T-helper 1 cell (primary cell): ENCODE data around the gene TOMM34.

Experiments
- DNase-seq, 5 donors: peaks; one replicate each; pipeline ENCODE4 v3.0.0-alpha.2; 2012 to 2020

TOMM34 gene

DNA sequence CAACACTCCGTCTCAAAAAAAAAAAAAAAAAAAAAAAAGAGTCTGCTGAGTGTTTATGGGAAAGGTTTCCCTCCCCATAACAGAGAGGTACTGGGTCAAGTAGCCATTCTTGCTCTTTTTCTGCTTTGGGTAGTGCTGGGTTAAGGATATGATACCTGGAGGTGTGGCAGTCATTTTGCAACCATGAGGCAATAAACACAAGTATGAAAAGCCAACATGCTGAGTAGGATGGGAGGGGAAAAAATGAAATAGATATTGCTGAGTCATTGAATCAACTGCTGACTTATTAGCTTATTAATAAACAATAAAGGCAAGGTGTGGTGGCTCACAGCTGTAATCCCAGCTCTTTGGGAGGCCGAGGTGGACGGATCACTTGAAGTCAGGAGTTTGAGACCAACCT is 2.3 kb upstream of the TOMM34 start:
- DNase-seq = no peak

DNA sequence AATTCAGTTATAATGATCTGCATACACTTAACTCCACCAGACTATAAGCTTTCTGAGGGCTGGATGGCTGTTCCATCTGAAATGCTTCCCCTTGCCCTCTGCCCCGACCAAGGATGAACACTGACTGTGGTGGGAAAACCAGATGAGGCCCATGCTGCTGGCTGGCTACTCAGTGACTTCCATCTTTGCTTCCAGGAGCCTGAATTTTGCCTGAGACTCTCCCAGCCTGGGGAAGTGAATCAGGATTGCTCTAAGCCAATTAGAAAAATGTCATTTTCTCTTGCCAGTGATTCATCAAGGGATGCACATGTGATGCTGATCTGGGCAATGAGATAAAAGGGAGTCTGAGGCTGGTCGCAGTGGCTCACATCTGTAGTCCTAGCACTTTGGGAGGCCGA is 1.7 kb upstream of the TOMM34 start:
- DNase-seq = no peak

DNA sequence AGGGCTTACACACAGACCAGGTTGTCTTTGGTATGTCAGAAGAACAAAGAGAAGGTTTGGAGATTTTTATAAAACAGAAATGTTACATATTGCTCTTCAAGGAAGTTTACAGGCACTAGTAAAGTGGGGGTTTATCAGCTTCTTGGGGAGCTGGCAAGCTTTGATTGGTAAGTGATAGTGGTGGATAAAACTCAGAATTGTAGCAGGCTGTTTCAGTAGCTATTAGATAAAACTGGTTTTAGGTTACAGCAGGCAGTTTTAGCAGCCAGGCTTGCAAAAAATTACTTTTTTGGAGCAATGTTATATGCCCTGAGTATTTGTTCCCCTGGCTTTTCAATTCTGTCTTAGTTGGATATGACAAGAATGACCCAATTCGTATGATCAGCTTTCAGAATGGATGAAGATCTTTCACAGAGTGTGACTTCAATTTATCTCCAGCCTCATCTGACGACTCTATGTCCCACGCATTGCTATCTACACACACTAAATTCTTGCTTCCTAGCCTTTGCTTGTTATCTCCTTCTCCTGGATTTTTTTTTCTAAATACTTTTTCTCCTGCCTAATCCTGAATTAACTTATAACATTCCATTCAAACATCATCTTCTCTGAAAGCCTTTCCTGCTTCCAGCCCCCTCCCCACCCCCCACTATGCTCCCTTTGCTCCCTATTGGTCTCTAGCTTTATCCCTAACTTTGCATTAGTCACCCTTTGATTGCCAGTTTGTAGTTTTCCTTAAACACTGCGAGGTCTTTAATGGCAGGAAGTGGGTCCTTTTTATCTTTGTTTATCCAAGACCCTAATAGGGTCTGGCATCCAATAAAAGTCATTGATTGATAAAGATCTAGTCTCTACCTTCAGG is 1.0 kb upstream of the TOMM34 start:
- DNase-seq = no peak

DNA sequence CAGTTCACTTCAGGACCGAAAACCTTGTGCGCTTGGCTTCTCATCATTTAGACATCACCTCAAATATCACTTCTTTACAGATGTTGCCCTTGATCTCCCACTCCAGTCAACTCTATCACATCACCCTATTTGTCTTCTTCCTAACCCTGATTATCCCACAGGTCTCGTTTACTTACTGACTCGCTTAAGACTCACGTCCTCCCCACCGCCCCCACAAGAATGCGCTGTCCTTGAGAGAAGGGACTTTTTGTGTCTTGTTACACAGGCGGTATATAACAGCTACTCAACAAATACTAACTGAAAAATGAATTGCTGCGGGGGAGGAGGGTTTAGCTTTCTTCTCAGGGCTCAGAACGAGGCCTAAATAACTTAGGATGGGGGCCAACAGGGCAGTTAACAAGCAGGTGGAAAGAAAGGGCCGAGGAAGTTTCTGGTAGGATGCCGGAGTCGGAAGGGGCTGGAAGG is 527 bp downstream of the TOMM34 start:
- DNase-seq = peak in 4 of 5 donors; percentile 28 to 50 (median 40)

DNA sequence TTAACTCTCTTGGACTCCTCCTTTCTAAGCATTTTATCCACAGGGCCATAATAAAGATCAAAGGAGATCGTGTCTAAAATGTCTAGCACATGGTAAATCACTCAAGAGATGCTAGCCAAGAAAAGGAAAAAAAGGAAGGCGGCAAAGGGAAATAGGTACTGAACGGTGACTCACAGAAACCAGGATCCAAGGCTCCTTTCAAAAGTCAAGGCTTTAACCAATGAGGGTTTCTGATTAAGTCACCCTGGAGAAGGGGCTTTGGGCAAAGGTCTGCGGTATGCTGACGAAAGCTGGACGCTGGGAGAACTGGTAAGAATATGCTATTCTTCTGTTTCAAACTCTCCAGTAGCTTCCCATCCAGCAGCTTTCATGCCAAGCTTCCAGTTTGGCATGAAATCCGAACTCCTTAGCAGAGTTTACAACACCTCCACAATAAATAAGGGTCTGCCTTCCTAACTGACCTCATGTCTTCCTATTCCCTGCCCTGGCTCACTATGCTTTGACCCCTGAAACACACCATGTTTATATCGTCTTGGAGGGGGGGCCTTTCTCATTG is 1.0 kb downstream of the TOMM34 start:
- no peak for DNase-seq

DNA sequence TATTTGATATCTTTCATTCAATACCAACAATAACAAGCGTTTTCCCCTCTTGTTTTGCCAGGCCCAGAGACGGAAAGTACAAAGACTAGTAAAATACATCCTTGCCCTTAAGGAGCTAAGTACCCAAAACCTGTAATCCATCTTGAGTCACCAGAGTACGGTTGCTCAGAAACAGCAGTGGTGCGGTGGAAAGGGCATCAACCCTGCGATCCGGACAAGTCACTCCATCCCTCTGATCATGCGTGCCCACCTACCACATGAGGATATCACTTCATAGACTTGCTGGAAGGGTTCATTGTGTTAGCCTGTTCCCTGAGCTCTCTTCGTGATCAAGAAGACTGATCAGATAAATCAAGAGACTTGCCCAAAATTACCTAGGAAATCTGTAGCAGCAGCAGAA is 1.9 kb downstream of the TOMM34 start:
- no peak for DNase-seq

DNA sequence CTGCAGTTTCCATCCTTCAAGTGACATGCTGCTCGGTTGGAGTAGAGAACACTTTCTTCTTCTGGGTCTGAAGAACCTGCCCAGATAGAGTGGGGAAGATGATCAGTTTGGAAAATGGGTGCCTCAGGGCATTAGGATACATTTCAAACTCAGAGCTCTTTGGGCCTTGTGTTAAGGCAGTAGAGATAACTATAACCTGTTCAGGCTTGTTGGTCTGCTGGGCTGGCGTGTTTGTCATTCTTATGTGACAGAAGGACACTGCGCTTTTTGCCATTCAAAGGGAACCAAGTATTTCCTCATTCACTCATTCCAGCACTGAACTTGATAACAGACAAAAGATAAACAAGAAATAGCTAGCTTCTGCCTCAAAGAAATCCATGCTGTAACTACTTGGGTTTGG is 3.8 kb downstream of the TOMM34 start:
- DNase-seq = no peak

DNA sequence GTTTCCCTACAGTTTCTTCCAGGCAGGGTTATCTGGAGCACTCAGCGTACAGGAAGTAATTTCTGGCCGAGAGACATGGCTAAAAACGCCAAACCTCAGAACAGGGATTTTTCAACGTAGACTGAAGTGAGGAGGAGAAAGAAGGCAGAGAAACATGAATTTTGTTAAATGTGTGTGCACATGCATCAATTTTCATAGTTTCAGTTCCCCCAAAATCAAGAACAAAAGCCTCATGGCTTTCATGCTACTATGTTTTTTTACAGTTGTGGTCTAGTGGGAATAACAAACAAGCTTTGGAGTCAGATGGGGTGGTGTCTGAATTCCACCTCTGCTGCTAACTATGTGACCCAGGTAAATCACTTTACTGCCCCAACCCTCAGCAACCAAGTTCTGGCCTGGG is 4.9 kb downstream of the TOMM34 start:
- DNase-seq = no peak

DNA sequence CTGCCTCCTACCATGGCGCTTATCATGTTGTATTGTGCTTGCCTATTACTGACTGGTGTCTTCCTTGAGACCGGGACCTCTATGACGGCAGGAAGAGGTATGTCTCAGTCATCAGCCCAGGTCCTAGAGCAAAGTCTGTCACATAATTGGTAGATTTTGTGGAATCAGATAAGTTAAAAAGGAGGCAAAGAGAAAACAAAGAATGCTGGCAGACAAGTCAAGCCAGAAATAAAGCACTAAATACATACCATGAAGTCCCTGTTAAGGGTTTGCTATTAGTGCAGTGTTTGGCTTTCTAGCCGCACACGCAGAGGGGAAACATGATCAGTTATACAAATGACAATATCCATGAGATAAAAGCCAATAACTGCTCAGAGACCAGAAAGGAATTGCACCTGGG is 6.0 kb downstream of the TOMM34 start:
- DNase-seq = no peak

DNA sequence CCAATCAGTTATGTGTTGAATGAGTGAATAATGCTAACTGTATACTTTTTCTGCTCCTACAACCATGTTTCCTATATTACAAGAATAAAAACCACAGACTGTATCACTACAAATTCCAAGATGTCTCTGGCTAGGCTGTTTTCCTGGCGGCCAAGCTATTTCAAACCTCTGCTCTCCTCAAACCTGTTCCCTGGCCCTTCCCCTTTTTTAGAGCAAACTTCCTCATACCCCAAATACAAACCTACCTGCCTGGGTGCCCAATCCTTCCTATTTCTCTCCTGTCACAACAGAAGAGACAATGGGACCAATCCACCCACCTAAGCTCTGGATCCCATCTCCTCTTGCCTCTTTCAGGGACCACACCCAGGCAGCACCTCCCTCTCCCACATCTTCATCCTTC is 7.5 kb downstream of the TOMM34 start:
- DNase-seq = no peak

DNA sequence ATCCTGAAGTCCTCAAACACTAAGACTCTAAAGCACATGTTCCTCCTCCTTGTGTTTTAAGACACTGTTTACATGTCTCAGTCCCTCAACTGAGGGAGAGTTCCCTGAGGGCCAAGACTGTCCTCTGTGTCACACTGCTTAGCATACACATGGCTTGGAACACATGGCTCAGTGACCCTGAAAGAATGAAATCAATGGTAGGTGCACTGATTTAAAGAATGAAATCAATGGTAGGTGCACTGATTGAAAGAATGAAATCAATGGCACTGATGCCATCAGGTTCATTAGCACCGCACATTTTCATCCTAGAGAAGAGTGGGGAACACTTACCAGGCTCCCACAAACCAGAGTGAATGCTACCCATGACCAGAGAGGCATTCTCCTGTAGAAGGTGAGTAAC is 9.8 kb downstream of the TOMM34 start:
- DNase-seq = no peak

DNA sequence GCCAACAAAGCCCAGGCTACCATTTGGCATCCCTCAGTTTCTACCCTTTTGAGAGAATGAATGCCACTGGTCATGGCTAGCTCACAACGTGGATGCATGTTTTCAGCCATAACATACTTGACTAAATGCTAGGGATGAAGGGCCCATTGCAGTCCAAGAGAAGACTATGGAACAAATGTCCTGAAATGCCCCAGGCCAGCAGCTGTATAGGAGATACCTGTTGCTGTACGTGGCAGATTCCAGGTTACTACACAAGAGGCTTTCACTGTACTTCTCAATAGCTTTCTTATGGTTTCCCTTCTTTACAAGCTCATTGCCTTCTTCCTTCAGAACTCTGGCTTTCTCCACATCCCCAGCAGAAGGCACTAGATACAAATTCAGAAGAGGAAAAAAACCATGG is 11.7 kb downstream of the TOMM34 start:
- no peak for DNase-seq

DNA sequence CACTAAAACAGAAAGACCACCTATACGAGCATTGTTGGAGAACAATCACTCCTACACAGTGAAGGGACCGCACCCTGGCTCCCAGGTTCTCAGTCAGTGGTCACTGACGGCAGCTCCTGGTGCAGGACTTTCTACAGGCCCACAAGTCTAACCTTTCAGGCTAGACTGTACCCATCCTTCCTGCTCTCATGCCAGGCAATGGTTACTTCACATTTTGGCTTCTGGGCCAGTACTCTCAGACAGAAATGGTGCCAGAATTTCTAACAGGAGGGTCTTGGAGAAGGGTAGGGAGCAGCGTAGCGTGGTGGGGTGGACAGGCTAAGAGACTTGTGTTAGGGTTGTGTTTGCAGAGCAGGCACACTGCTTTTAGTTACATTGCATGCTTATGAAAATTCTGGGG is 12.1 kb downstream of the TOMM34 start:
- no peak for DNase-seq

DNA sequence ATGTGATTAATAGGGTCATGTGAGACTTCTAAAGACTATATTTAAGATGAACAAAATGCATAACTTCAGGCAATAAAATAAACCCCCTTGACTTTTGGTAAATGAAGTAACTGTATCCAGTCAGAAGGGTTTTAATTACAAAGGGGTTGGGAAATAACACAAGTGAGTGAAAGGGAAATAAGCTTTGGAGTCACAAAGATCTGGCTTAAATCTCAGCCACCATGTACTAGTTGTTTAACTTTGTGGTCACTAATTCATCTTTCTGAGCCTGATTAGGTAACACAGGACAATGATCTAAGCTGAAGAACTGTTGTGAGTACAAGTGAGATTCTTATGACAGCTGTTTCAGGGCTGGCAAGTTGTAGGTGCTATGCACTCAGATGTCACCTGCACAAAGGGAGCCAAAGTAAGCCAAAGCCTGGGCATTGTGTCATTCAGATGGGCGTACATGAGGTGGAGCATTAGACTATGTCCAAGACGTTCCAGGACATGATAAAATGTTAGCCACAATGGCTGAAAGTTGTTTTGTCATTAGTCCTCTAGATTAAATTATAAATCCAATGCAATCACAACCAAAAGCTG is 13.8 kb downstream of the TOMM34 start:
- DNase-seq = no peak

DNA sequence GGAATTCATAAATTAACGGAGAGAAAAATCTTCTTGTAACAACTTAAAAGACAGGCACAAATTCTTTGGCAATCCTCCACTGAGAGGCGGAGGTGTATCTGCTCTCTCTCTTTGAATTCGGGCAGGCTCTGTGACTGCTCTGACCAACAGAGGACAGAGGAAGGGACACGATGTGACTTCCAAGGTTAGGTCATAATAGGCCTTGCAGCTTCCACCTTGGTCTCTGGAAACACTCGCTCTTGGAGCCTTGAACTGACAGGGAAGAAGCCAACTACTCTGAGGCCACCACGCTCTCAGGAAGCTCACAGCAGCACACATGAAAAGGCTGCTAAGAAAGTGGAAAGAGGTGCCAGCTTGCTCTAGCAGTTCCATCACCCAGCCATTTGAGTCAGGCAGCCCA is 14.9 kb downstream of the TOMM34 start:
- DNase-seq = no peak

DNA sequence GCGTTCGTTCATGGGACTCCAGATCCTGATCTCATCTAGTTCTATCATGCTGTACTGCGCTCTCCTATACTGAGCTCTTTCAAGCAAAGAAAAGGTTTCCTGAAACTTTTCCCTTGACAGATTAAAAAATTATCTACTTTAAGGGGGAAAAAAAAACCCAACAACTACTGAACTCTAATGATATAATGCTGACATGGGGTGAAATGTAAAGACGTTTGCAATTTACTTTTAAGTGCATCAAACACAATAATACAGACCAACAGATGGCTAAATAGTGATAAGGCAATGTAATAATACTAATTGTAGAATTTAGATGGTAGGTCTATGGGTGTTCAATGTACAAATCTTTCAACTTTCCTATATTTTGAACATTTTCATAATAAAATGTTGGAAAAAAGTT is 16.4 kb downstream of the TOMM34 start:
- no peak for DNase-seq

DNA sequence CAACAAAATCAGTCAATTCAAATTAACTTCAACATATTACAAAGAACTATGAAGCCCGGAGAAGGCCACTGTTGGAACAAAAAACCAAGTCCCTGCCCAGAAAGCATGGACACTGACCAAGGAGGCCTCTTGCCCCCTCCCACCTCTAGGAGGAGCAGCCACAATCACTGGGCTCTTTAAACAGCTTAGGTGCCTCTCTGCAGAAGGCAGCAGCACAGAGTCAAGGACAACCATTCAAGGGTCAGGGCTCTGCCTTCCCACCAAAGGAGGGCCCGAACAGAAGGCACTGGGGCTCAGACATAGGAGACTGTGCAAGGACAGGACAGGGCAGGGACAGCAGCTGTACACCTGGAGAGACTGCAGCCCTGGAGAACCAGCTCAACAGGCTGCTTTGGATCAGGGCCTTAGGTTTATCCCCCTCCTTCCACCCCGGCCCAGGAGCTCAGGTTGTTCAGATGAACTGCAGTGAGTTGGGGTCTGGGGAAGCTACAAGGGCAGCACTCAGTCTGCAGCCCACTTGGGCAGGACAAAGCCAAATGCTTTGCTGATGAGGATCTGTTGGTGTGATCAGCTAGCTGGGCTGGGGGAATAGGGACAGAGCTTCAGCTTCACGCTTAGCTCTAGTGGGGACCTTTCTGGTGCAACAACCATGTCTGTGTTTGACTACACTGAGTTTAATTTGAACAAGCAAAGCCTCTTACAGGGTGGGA is 17.8 kb downstream of the TOMM34 start:
- DNase-seq = no peak

DNA sequence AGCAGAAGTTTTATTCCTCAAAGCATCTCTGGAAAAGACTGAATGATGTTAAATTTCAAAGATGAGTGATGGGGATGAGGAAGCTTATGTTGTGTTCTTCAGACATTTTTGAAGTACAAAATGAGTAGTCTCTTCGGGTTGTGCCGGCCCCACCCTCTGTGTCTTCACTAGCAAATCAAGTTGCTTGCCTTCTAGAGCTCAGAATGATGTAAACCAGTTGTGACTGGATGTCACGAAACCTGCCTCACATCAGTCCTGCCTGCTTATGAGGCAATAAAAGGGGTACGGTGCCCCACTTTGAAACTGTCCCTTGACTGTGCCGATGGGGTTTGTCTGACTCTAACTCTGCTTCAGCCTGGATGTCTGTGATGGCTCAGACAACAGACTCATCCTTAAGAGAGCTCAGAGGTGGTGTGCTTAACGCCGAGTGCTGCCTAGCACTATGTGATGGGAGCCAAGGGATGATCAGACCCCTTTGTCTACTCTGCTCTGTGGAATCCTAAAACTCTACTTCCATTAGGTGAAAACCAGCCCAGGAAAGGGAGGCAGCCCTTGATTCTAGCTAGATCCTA is 19.0 kb downstream of the TOMM34 start:
- no peak for DNase-seq

DNA sequence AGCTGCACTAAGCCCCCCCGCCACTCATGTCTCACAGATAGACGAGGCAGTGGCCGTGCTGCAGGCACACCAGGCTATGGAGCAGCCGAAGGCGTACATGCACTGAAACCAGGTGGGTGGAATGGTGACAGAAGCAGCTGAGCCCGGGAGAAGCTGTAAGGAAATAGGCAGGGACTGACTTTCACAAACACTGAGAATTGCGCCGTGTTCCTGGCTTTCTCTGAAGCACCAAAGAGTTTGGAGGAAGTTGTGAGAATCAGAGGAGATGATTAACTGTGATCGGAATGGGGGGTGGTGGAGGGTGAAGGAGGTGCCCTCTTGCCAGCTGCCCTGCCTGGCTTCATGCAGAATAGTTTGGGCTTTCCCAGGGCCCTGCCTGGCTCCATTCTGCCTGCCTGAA is 21.6 kb downstream of the TOMM34 start:
- DNase-seq = no peak

DNA sequence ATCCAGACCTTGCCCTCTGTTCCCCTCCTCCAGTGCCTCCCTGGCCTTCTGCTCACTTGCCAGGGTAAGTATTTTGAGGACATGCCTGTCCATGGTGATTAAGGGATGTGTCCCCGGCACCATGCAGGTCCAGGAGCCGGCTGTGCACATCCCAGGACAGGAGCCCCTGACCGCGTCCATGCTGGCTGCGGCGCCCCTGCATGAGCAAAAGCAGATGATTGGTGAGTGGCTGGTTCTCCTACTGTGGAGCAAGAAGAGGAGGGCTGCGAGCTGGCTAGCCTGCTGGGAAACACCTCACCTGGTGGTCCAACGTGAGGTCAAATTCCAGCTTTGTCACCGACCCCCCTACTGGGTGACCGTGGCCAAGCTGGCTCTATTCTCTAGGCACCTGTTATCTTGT is 23.7 kb downstream of the TOMM34 start:
- DNase-seq = no peak

DNA sequence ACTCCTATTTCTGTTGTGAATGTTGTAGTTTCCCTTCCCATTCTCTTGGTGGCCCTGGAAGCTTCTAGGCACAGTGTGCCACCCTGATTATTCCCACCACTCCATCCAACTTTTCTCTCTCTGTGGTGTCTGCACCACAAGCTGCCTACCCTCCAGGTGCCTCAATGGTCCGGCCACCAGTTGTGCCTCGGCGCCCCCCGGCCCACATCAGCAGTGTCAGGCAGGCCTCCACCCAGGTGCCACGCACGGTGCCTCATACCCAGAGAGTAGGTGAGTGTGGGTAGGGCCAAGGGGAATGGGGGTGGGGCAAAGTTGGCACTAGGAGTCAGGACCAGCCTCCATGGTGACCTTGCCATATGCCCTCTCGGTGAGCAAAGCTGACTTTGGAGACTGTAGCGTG is 27.3 kb downstream of the TOMM34 start:
- no peak for DNase-seq

DNA sequence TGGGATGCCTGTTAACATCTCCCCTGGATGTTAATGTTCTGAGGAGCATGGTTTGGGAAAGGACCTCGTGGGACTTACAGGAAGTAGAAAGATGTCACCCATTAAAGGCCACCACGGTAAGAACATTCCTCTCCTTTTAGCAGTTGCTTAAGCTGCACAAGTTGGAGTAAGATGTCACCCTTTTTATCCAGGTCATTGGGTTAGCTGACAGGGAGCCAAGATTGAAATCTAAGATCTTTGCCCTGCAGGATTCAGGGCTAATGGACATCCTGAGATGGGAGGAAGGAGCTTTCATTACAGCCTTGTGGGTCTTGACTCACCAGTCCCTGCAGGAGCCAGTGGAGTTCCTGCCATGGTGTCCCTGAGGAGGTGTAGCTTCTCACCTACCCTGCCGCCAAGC is 28.3 kb downstream of the TOMM34 start:
- no peak for DNase-seq

DNA sequence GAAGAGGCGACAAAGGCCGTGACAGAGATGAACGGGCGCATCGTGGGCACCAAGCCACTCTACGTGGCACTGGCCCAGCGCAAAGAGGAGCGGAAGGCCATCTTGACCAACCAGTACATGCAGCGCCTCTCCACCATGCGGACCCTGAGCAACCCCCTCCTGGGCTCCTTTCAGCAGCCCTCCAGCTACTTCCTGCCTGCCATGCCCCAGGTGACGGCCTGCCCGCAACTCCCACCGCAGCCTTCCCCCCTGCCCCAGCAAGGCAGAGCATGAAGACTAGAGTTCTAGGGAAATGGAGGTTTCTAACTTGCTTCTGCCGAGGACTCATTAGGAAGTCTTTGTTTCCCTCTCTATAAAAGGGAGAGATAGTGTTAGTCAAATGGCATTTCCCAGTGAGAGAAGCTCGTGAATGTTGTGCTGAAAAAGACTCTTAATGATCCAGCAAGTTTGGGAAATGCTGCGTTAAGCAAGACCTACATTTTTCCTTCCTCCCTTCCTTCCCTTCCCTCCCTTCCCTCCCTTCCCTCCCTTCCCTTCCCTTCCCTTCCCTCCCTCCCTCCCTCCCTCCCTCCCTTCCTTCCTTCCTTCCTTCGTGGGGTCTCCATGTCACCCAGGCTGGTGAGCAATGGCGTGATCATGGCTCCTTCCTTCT is 29.6 kb downstream of the TOMM34 start:
- no peak for DNase-seq
